ENCODE measurements around the gene STX11.

Gene STX11

DNA sequence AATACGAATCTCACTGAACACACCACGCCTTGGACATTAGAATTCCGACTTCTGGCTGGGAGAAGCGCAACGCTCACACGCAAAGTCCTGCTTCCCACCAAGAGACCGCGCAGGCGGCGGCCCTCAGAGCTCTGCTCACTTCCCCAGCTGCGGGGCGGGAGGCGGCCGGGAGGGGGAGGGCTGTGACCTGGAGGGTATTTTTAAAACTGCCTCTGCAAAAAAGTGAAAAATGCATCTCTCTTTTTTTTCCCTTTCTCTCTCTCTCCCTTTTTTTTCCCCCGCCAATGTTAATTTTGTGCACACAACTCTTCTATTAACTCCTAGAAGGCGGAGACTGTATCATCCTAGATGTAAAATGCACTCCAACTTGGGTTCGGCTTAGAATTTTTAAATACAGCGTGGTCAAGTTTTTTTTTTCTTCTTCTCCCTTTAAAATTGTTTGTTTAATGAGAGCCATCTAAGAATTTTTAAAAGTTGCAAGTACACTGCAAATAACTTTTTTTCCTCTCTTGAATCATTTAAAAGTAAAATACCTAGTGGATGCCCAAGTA, 66.4 kb downstream of the STX11 start:
- DNase-seq, result no peak

DNA sequence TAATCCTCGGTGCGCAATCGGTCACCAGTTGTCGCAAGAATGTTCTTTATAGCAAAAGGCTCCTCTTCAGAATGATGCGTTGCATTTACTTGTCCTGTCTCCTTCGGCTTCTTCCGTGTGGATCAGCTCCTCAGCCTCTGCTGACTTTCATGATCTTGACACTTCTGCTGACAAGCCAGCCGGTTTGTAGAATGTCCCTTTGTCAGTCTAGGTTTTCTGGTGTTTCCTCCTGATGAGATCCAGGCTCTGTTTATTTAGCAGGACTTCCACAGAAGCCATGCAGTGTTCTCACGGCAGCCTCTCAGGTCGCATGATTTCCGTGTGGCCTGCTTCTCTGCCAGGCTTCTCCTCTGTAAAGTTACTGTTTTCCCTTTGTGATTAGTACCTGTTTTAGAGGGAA, 66.9 kb downstream of the STX11 start:
- no peak for DNase-seq

DNA sequence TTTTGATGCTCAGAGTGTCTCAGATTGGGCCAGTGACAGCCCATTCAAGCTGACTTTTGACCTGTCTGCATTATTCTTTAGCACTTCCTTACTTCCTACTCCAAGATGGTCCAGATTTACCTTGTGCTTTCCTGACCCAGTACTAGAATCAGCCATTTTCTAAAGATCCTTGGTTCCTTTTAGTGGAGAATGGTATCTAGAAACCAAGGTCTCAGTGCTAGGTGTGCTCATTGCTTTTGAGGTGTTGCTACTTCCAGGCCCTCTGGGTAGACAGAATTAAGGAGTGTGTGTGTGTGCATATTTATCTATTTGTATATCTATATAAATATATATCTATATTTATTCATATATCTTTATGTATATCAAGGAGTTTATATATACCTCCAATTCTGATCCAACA, 67.5 kb downstream of the STX11 start:
- no peak for DNase-seq

DNA sequence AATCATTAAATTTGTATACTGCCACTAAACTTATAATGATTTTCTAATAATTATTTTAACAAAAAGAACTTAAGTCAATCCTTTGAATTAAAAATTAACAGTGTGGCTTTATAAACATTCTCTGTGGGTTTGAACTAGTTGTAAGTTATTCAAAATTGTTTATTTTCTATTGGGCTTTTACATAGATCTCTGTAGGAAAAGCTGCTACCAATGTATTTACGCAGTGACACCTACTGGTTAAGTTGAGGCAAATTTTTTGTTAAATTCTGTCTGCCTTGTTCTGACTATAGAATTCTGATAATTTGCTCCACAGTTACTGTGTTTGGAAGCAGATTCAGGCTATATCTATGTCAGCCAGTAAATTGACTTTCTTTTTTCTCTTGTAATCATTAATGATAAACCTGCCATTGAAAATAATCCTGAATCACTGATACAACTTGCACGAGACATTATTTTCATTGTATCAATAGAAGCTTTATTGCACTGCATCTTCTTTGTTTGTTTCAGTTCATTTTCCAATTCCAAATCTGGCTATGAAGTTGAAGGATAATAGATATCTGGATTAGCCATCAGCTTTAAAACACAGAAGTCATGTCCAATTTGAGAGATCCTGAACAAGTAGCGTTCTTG, 68.9 kb downstream of the STX11 start:
- peak; percentile 1 for DNase-seq

DNA sequence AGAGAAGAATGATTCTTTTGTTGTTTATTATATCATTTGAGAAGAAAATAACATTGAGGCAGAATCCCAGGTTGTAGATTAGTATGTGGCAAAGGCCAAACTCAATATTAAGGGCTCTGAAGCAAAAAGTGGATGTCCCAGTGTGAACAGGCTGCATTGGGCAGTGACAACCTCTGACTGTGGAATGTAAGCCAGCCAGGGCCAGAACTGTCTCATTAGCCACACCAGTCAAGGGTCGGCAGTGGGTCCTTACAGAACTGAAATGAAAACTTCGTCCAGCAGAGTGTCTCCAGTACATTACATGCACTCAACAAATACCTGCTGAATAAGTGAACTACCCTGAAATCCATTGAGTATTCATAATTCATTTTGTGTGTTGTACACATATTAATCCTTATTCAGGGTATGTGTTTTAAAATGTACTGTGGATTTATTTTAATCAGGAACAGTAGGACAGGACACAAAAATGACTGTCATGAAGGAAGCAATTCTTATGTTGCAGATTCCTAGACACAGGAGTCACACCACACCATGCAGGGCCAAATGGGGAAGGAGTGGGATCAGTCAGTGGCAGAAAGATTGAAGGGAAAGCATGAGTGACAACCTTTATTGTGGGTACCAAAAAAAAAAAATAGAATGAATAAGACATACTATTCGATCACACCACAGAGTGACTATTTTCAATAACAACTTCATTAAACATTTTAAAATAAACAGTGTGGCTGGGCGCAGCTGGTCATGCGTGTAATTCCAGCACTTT, 69.9 kb downstream of the STX11 start:
- DNase-seq, result no peak

DNA sequence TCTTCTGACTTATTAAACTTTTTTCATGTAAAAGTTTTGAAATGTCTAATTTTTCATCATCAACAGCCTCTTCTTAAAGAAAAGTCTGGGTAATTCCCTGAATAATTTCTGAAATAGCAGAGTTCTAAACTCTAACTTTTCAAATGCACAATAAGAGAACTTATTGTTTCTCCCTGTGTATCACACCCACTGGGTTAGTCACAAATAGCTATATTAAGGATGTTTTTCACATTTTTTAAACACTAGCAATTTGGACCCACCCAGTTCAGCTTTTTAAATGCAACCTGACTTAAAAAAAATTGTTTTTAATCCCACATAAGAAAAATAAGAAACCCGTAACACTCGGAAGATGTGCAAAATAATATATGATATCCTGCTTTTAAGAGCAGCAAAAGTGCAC, 73.4 kb downstream of the STX11 start:
- DNase-seq, result no peak

DNA sequence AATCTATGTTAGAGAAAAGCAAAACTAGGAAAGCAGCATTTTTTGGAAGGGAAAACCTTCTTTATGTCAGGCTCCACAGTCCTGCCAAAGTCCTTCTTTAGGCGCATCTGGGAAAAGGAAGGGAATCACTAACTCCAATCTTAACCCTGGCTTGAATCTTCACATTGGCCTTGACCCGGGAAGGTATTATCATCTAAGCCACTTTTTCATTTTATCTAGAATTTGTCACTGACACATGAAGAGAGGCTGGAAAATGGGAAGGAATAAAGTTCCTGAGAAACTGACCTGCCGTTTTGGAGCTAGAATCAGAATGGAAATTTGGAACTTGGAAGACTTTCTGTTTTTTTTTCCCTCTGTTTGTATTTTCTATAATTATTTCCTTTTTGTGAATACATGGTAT, 81.4 kb downstream of the STX11 start:
- no peak for DNase-seq

DNA sequence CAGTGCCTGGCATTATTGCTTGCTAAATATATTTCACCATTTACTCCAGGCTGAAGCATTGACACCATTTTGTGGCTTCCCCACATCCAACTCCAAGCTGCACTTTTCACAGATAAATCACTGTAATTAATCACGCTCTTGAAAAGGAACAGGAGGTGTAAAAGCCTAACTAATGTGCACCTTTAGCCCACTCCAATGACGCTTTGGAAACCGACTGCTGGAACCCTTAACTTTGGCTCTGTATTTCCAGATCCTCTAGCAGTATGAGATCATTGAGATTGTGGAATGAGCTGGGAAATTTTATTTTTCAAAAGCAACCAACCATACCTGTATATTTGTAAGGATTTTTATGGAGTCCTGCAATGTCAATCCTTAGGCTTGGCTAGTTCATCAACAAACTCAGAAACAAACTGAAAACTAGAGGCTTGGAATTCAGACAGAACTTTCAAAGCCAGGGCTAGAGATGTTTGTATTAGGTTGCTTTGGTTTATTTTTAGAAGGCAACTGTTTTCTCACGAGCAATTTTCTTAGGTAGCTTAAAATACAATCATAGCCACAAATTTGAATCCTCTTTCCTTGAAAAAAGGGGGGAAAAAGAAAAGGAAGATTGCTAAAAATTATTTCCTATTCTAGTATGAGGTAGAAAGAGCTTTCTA, 82.0 kb downstream of the STX11 start:
- DNase-seq, result no peak

DNA sequence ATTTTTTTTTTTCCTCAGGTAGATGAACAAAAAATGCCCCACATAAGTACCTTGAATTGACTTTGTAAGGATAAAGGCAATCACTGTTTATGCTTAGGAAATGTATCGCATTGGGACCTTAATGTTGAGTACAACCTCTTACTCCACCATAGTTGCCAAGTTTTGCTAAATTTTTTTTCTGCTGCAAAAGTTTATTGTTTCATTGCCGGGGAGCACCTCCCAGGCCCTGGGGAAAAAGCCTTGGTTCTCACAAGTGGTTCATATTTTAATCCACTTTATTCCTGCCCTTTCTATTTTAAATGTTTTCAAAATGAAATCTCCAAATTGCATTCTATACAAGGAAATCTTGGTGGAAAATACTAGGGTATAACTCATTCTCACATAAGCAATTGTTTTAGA, 82.5 kb downstream of the STX11 start:
- DNase-seq, result no peak

DNA sequence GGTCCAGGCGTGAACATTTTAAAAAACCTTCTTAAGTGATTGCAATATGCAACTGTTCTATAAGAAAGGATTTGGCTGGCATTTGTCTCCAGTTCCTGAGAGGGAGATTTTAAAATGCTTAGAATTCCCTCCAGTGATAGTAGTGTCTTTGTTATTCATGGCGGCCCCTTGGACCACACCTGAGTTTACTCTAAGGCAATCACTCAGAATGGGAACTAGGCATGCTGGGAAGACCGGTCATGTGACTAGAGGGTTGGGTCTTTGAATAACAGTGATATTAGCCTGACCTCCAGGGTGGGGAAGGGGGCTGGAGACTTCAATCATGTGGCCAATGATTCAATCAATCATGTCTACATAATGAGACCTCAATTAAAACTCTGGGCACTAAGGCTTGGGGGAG, 84.1 kb downstream of the STX11 start:
- DNase-seq, result no peak

DNA sequence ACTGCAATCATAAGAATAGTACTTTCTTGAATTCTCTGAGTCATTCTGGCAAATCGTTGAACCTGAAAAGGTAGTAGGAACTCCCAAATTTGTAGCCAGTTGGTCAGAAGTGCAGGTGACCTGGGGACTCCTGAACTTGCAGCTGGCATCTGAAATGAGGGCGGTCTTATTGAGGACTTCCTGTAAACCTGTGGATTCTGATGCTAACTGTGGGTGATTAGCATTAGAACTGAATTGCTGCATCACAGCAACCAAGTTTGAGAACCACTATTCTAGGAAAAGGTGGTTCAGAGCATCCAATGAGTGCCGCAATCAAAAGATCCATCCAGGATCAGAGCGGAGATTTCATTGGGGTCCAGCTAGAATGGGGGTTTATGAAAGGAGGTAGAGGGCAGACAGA, 84.6 kb downstream of the STX11 start:
- DNase-seq, result no peak
